Erythroblast (primary cell): Measurements from ENCODE around the gene PCED1B.

ENCODE experiments used
- GATA1 ChIP-seq: IDR thresholded peaks from 2 replicates; pipeline ENCODE4 v1.6.1; 2011; ENCODE audit warnings: low read depth, mild to moderate bottlenecking, control low read depth, low read length, moderate library complexity
- POLR2A ChIP-seq: IDR thresholded peaks from 2 replicates; pipeline ENCODE4 v1.6.1; 2011; ENCODE audit warnings: mild to moderate bottlenecking, low read length

DNA sequence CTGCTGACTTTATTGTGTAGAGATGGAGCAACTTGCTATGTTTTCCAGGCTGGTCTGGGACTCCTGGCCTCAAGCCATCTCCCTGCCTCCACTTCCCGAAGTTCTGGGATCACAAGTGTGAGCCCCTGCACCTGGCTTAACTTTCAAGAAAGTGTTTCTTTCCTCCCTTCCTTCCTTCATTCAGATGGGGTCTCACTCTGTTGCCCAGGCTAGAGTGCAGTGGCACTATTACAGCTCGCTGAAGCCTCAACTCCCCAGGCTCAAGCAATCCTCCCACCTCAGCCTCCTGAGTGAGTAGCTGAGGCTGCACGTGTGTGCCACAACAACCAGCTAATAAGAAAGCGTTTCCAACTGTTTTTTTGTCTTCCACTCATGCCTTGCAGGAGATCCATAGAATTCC, 186.0 kb downstream of the PCED1B start:
- no peak for TF ChIP-seq POLR2A
- TF ChIP-seq GATA1 = no peak
